ENCODE data around the gene IL3. TPM values are rescaled to one million over a fixed set of nuclear protein-coding genes. Genes with fewer than 3 reads are reported as not detected.

Gene IL3
- total RNA-seq, 1 experiment from 2014 or later: not detected

GRCh38 chr5:132079619-132080018 lies 19.2 kb downstream of the IL3 start:
- Mint-ChIP-seq H3K36me3 (ENCODE audit: insufficient read depth, unreplicated experiment) (no peaks in the 10 kb centered on the region), H3K27ac (ENCODE audit: unreplicated experiment) (no peak overlapping the region), H3K4me1 (ENCODE audit: low read depth, unreplicated experiment) (no peaks in the 10 kb centered on the region), H3K4me3 (ENCODE audit: unreplicated experiment) (no peak overlapping the region), H3K9me3 (ENCODE audit: unreplicated experiment) (no peaks in the 10 kb centered on the region), H3K27me3 (ENCODE audit: insufficient read depth, unreplicated experiment) (peaks cover 2% of the 10 kb centered on the region)
- Histone ChIP-seq H3K4me3 (ENCODE audit: low read depth, low read length) (no peak overlapping the region), H3K9me3 (no peaks in the 10 kb centered on the region), H3K36me3 (ENCODE audit: control insufficient read depth, insufficient read depth, low read length) (no peaks in the 10 kb centered on the region), H3K27me3 (replicated peaks; ENCODE audit: control insufficient read depth, insufficient read depth, low read length) (no peaks in the 10 kb centered on the region), H3K4me1 (no peaks in the 10 kb centered on the region)
- CTCF ChIA-PET: no interaction called here
- DNase-seq: no peak
- BruUV-seq (replicated peaks): no TSS peak
- no peak for TF ChIP-seq CTCF (IDR thresholded peaks at IDR 0.05; ENCODE audit: insufficient read depth in 1 of 2, low read depth in 1 of 2, low read length in 1 of 2, severe bottlenecking in 1 of 2, unreplicated experiment in 1 of 2)
- POLR2A ChIA-PET: interaction anchor here (0.7 kb wide), 1 partner anchor 681 kb away, joined by 3 read pairs; no protein-coding TSS in a partner anchor
- intact Hi-C loops (cut with micrococcal nuclease; ENCODE audit: unreplicated experiment): no loop called here

GRCh38 chr5:132080595-132080994 lies 20.1 kb downstream of the IL3 start:
- Mint-ChIP-seq H3K27me3 (ENCODE audit: insufficient read depth, unreplicated experiment) (peaks cover 2% of the 10 kb centered on the region), H3K4me1 (ENCODE audit: low read depth, unreplicated experiment) (no peaks in the 10 kb centered on the region), H3K27ac (ENCODE audit: unreplicated experiment) (no peak overlapping the region), H3K9me3 (ENCODE audit: unreplicated experiment) (no peaks in the 10 kb centered on the region), H3K4me3 (ENCODE audit: unreplicated experiment) (no peak overlapping the region), H3K36me3 (ENCODE audit: insufficient read depth, unreplicated experiment) (no peaks in the 10 kb centered on the region)
- no peak for TF ChIP-seq CTCF (IDR thresholded peaks at IDR 0.05; ENCODE audit: insufficient read depth in 1 of 2, low read depth in 1 of 2, low read length in 1 of 2, severe bottlenecking in 1 of 2, unreplicated experiment in 1 of 2)
- H3K9me3 ChIP-seq: no peaks in the 10 kb centered on the region
- intact Hi-C loops (cut with micrococcal nuclease; ENCODE audit: unreplicated experiment): no loop called here
- H3K4me3 ChIP-seq (ENCODE audit: low read depth, low read length): no peak overlapping the region
- H3K36me3 ChIP-seq (ENCODE audit: control insufficient read depth, insufficient read depth, low read length): no peaks in the 10 kb centered on the region
- no peaks in the 10 kb centered on the region for H3K4me1 ChIP-seq
- ChIA-PET POLR2A (no interaction called here), CTCF (no interaction called here)
- no peak for DNase-seq
- no peaks in the 10 kb centered on the region for H3K27me3 ChIP-seq (replicated peaks; ENCODE audit: control insufficient read depth, insufficient read depth, low read length)
- no TSS peak for BruUV-seq (replicated peaks)

GRCh38 chr5:132081458-132081857 lies 21.0 kb downstream of the IL3 start:
- no peak overlapping the region for H3K27ac Mint-ChIP-seq (ENCODE audit: unreplicated experiment)
- H3K27me3 Mint-ChIP-seq (ENCODE audit: insufficient read depth, unreplicated experiment): peaks cover 2% of the 10 kb centered on the region
- no peak for TF ChIP-seq CTCF (IDR thresholded peaks at IDR 0.05; ENCODE audit: insufficient read depth in 1 of 2, low read depth in 1 of 2, low read length in 1 of 2, severe bottlenecking in 1 of 2, unreplicated experiment in 1 of 2)
- intact Hi-C loops (cut with micrococcal nuclease; ENCODE audit: unreplicated experiment): no loop called here
- Histone ChIP-seq H3K4me3 (ENCODE audit: low read depth, low read length) (no peak overlapping the region), H3K27me3 (replicated peaks; ENCODE audit: control insufficient read depth, insufficient read depth, low read length) (no peaks in the 10 kb centered on the region), H3K9me3 (no peaks in the 10 kb centered on the region), H3K4me1 (no peaks in the 10 kb centered on the region), H3K36me3 (ENCODE audit: control insufficient read depth, insufficient read depth, low read length) (no peaks in the 10 kb centered on the region)
- no peaks in the 10 kb centered on the region for H3K36me3 Mint-ChIP-seq (ENCODE audit: insufficient read depth, unreplicated experiment)
- DNase-seq: no peak
- POLR2A ChIA-PET: no interaction called here
- no peaks in the 10 kb centered on the region for H3K4me1 Mint-ChIP-seq (ENCODE audit: low read depth, unreplicated experiment)
- BruUV-seq (replicated peaks): no TSS peak
- no peak overlapping the region for H3K4me3 Mint-ChIP-seq (ENCODE audit: unreplicated experiment)
- no peaks in the 10 kb centered on the region for H3K9me3 Mint-ChIP-seq (ENCODE audit: unreplicated experiment)
- CTCF ChIA-PET: no interaction called here
